H1 (cell line): ENCODE measurements around the gene ACAP2. TPM values are rescaled to one million over a fixed set of nuclear protein-coding genes. Genes with fewer than 3 reads are reported as not detected.

Experiments used
- CTCF ChIA-PET: fragments of 300-600 bp; sonication (Branson Sonifier 250); formaldehyde crosslinking; loops from one replicate; lab custom pipeline; 2021; ENCODE audit not compliant: partially characterized antibody; lab: Charles Lee
- POLR2A ChIA-PET: fragments of 300-600 bp; sonication (Branson Sonifier 250); formaldehyde crosslinking; loops from one replicate; lab custom pipeline; 2021; ENCODE audit warnings: inconsistent platforms; ENCODE audit not compliant: partially characterized antibody; lab: Charles Lee
- DNase-seq, 2 experiments: peaks; one replicate each; pipeline versions ENCODE4 v3.0.0 to v3.0.0-alpha.2; 2010 to 2022; ENCODE audit warnings: low spot score in 2 of 2, low read depth in 1 of 2, mixed read lengths in 1 of 2
- FAIRE-seq: peaks from 2 replicates; lab custom pipeline; 2011; peaks lifted over from hg19 to GRCh38; lab: Jason Lieb, UNC
- H2AFZ ChIP-seq: 2 replicates; pipeline ENCODE4 v1.8.1; 2012; ENCODE audit warnings: low read length, inconsistent platforms
- H2AK5ac ChIP-seq: 2 replicates; pipeline ENCODE4 v1.6.1; 2013; ENCODE audit warnings: low read depth, low read length
- H2BK120ac ChIP-seq: replicated peaks from 2 replicates; pipeline ENCODE3; 2013; ENCODE audit warnings: low read depth, low read length, inconsistent platforms
- H2BK12ac ChIP-seq: 2 replicates; pipeline ENCODE4 v1.6.1; 2013; ENCODE audit warnings: low read depth, low read length
- H2BK15ac ChIP-seq: 2 replicates; pipeline ENCODE4 v1.6.1; 2013; ENCODE audit warnings: low read length
- H2BK20ac ChIP-seq: 2 replicates; pipeline ENCODE4 v1.6.1; 2013; ENCODE audit warnings: low read length
- H2BK5ac ChIP-seq: 2 replicates; pipeline ENCODE4 v1.6.1; 2013; ENCODE audit warnings: low read depth, low read length
- H3K14ac ChIP-seq: 2 replicates; pipeline ENCODE4 v1.6.1; 2013; ENCODE audit warnings: inconsistent platforms; ENCODE audit not compliant: insufficient read length
- H3K18ac ChIP-seq: 2 replicates; pipeline ENCODE4 v1.6.1; 2013; ENCODE audit warnings: low read length; ENCODE audit errors: extremely low read depth
- H3K23ac ChIP-seq: 2 replicates; pipeline ENCODE4 v1.6.1; 2013; ENCODE audit warnings: inconsistent platforms; ENCODE audit not compliant: insufficient read length
- H3K23me2 ChIP-seq: 2 replicates; pipeline ENCODE4 v1.6.1; 2013; ENCODE audit warnings: low read depth, low read length
- H3K27ac ChIP-seq: 2 replicates; pipeline ENCODE4 v1.6.1; 2011; ENCODE audit warnings: low read depth, low read length, inconsistent platforms
- H3K27me3 ChIP-seq, 4 experiments: replicated peaks in 1 of 4; 1 replicate in 1 of 4; 2 replicates in 3 of 4; pipeline versions ENCODE4 v1.6.1 to v1.8.1; 2011 to 2013; ENCODE audit warnings: low read length in 3 of 4, mild to moderate bottlenecking in 3 of 4, inconsistent platforms in 2 of 4, mixed read lengths in 2 of 4, moderate library complexity in 1 of 4; ENCODE audit not compliant: control insufficient read depth in 3 of 4, insufficient read depth in 3 of 4; ENCODE audit errors: extremely low read depth in 1 of 4
- H3K36me3 ChIP-seq, 4 experiments: 2 replicates each; pipeline versions ENCODE4 v1.6.1 to v1.8.1; 2011 to 2013; ENCODE audit warnings: mild to moderate bottlenecking in 4 of 4, low read length in 3 of 4, moderate library complexity in 2 of 4, control low read depth in 1 of 4, inconsistent platforms in 1 of 4; ENCODE audit not compliant: insufficient read depth in 4 of 4, control insufficient read depth in 2 of 4
- H3K4ac ChIP-seq: replicated peaks from 2 replicates; pipeline ENCODE3; 2013; ENCODE audit warnings: low read length, low read depth, mixed read lengths, inconsistent platforms; ENCODE audit not compliant: insufficient read length
- H3K4me1 ChIP-seq, 4 experiments: replicated peaks in 1 of 4; 1 replicate in 1 of 4; 2 replicates in 3 of 4; pipeline versions ENCODE4 v1.6.1 to v1.8.1; 2011 to 2013; ENCODE audit warnings: low read length in 3 of 4, inconsistent platforms in 2 of 4, mixed read lengths in 1 of 4; ENCODE audit not compliant: insufficient read depth in 4 of 4, control insufficient read depth in 3 of 4
- H3K4me2 ChIP-seq, 2 experiments: 2 replicates each; pipeline versions ENCODE4 v1.6.1 to v1.8.1; 2011 to 2013; ENCODE audit warnings: low read depth in 2 of 2, low read length in 2 of 2, control low read depth in 1 of 2, inconsistent platforms in 1 of 2, mild to moderate bottlenecking in 1 of 2; ENCODE audit not compliant: insufficient read depth in 1 of 2
- H3K4me3 ChIP-seq, 4 experiments: fragments of 200-600, 300-600 bp in 1 of 4; sonication (generic), shearing (Covaris generic), sonication (Bioruptor Twin) in 1 of 4; 2 replicates each; pipeline versions ENCODE4 v1.5.1 to v1.8.1; 2011 to 2016; ENCODE audit warnings: low read length in 4 of 4, low read depth in 3 of 4, control low read depth in 2 of 4, inconsistent platforms in 2 of 4, mild to moderate bottlenecking in 2 of 4, mixed read lengths in 1 of 4, moderate library complexity in 1 of 4; ENCODE audit not compliant: insufficient read depth in 2 of 4; ENCODE audit errors: extremely low read depth in 1 of 4
- H3K56ac ChIP-seq: replicated peaks from 2 replicates; pipeline ENCODE3; 2013; ENCODE audit warnings: low read depth, mild to moderate bottlenecking, mixed read lengths, low read length, inconsistent platforms; ENCODE audit not compliant: insufficient read length
- H3K79me1 ChIP-seq: 2 replicates; pipeline ENCODE4 v1.6.1; 2013; ENCODE audit warnings: low read depth, low read length, control low read depth
- H3K79me2 ChIP-seq, 2 experiments: 2 replicates each; pipeline versions ENCODE4 v1.6.1 to v1.8.1; 2012 to 2013; ENCODE audit warnings: low read length in 2 of 2, mild to moderate bottlenecking in 2 of 2, inconsistent platforms in 1 of 2; ENCODE audit not compliant: insufficient read depth in 2 of 2, control insufficient read depth in 1 of 2
- H3K9ac ChIP-seq, 4 experiments: replicated peaks in 1 of 4; 1 replicate in 1 of 4; 2 replicates in 3 of 4; pipeline versions ENCODE4 v1.6.1 to v1.8.1; 2011 to 2013; ENCODE audit warnings: low read depth in 3 of 4, low read length in 3 of 4, control low read depth in 2 of 4, mild to moderate bottlenecking in 2 of 4, moderate library complexity in 2 of 4, inconsistent platforms in 1 of 4; ENCODE audit errors: extremely low read depth in 1 of 4
- H3K9me3 ChIP-seq, 2 experiments: 2 replicates each; pipeline versions ENCODE4 v1.6.1 to v1.8.1; 2012 to 2013; ENCODE audit warnings: mild to moderate bottlenecking in 2 of 2, moderate library complexity in 2 of 2, control low read depth in 1 of 2, inconsistent platforms in 1 of 2, low read depth in 1 of 2, low read length in 1 of 2, mixed read lengths in 1 of 2; ENCODE audit not compliant: insufficient read depth in 2 of 2
- H4K20me1 ChIP-seq, 2 experiments: replicated peaks in 1 of 2; 2 replicates each; pipeline versions ENCODE3 to v1.8.1; 2011 to 2013; ENCODE audit warnings: inconsistent platforms in 2 of 2, low read length in 2 of 2, mild to moderate bottlenecking in 1 of 2; ENCODE audit not compliant: insufficient read depth in 2 of 2, control insufficient read depth in 1 of 2
- H4K5ac ChIP-seq: 2 replicates; pipeline ENCODE4 v1.6.1; 2013; ENCODE audit warnings: low read length, low read depth, mixed read lengths, inconsistent platforms; ENCODE audit not compliant: insufficient read length
- H4K8ac ChIP-seq: 2 replicates; pipeline ENCODE4 v1.8.0; 2013; ENCODE audit warnings: mild to moderate bottlenecking, moderate library complexity, low read length, inconsistent platforms; ENCODE audit not compliant: insufficient read depth; ENCODE audit errors: extremely low read depth
- H4K91ac ChIP-seq: replicated peaks from 2 replicates; pipeline ENCODE3; 2013; ENCODE audit warnings: low read length, mixed read lengths, inconsistent platforms; ENCODE audit not compliant: insufficient read length
- BCL11A ChIP-seq, 2 experiments: IDR thresholded peaks; one replicate each; pipeline ENCODE4 v1.6.1; 2011; ENCODE audit warnings: low read depth in 2 of 2, low read length in 2 of 2, mild to moderate bottlenecking in 2 of 2
- CREB1 ChIP-seq: IDR thresholded peaks from 2 replicates; pipeline ENCODE4 v1.6.1; 2012; ENCODE audit warnings: inconsistent platforms
- FOSL1 ChIP-seq: IDR thresholded peaks from 2 replicates; pipeline ENCODE4 v1.6.1; 2011; ENCODE audit warnings: mild to moderate bottlenecking, low read depth, low read length, moderate library complexity; ENCODE audit not compliant: insufficient read depth
- HDAC6 ChIP-seq: IDR thresholded peaks from one replicate; pipeline ENCODE4 v1.7.1; 2012; ENCODE audit warnings: low read depth, mild to moderate bottlenecking, inconsistent platforms, low read length, moderate library complexity
- JUN ChIP-seq: IDR thresholded peaks from 2 replicates; pipeline ENCODE4 v1.6.1; 2011; ENCODE audit warnings: low read depth, mild to moderate bottlenecking, improper control_type of control experiment, low read length
- KDM4A ChIP-seq: IDR thresholded peaks from one replicate; pipeline ENCODE4 v1.7.1; 2012; ENCODE audit warnings: low read depth, mild to moderate bottlenecking, moderate library complexity, low read length, inconsistent platforms; ENCODE audit not compliant: severe bottlenecking
- TBP ChIP-seq: IDR thresholded peaks from 2 replicates; pipeline ENCODE4 v1.6.1; 2011; ENCODE audit warnings: low read depth, low read length, improper control_type of control experiment
- WGBS, 2 experiments: shearing (Covaris generic) in 1 of 2; methylation state at CpG; one replicate each; pipeline versions ENCODE4 v1.1.6 to v1.1.7; 2013 to 2015; ENCODE audit warnings: low lambda C conversion rate in 2 of 2, mixed read lengths in 2 of 2, inconsistent platforms in 1 of 2, low coverage in 1 of 2, missing lambda C conversion rate in 1 of 2; ENCODE audit not compliant: insufficient replicate concordance in 2 of 2, insufficient coverage in 1 of 2, insufficient read length in 1 of 2; ENCODE audit errors: extremely low coverage in 1 of 2, missing lambda C conversion rate in 1 of 2; 5-methylcytosine and 5-hydroxymethylcytosine counted together
- polyA plus RNA-seq, 7 experiments: library from polyadenylated mRNA; depleted of rRNA in 3 of 7; stranded (reverse) in 5 of 7; unstranded in 2 of 7; fragments of >200 nt in 5 of 7; fragments of 200-250 nt in 2 of 7; gene quantifications; 1 replicate in 5 of 7; 2 replicates in 1 of 7; 4 replicates in 1 of 7; pipeline versions ENCODE4 v1.2.1 to v1.2.3, GENCODE V29; 2011 to 2013; ENCODE audit warnings: missing spikeins in 2 of 7, mixed read lengths in 2 of 7
- total RNA-seq: library from RNA; stranded (reverse); fragmentation: NEBNext Ultra II Directional; extraction: Animal tissue kit (Norgen Biotek cat#: 25700); gene quantifications from 2 replicates; pipeline ENCODE4 v1.2.1, GENCODE V29; 2021

ACAP2 gene
- total and polyA plus RNA-seq, 2 of the 8 experiments (the other 6 are each of a cell fraction or from before 2014, with no cell fraction given): 7.7 to 37.3 TPM

DNA sequence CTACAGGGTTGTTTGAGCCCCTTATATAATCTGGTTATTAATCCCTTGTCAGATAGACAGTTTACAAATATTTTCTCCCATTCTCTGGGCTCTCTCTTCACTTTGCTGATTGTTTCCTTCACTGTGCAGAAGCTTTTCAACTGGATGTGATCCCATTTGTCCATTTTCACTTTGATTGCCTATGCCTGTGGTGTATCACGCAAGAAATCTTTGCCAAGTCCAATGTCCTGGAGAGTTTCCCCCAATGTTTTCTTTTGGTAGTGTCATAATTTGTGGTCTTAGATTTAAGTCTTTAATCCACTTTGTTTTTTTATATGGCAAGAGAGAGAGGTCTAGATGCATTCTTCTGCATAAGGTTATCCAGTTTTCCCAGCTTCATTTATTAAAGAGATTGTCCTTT lies 212.6 kb downstream of the ACAP2 start:
- Histone ChIP-seq H3K9me3 (no peaks in the 10 kb centered on the region), H3K23me2 (no peaks in the 10 kb centered on the region), H3K14ac (no peak overlapping the region), H3K9ac (no peak overlapping the region), H2AFZ (no peak overlapping the region), H4K8ac (no peak overlapping the region), H3K79me1 (no peaks in the 10 kb centered on the region), H3K18ac (no peak overlapping the region), H3K27me3 (no peaks in the 10 kb centered on the region), H2BK5ac (no peak overlapping the region), H3K4me3 (no peak overlapping the region), H3K23ac (no peak overlapping the region), H3K4me1 (no peaks in the 10 kb centered on the region), H3K36me3 (peaks cover 0 to 4% (median 2%) of the 10 kb centered on the region in 4 experiments; a peak in 2 of 8 replicates), H2BK12ac (no peak overlapping the region), H2AK5ac (no peak overlapping the region), H2BK15ac (no peak overlapping the region), H3K79me2 (no peaks in the 10 kb centered on the region), H4K20me1 (no peaks in the 10 kb centered on the region), H2BK20ac (no peak overlapping the region), H3K4me2 (no peak overlapping the region), H3K56ac (no peak overlapping the region), H2BK120ac (no peak overlapping the region), H4K91ac (no peak overlapping the region), H3K4ac (no peak overlapping the region), H3K27ac (no peak overlapping the region), H4K5ac (no peak overlapping the region)
- CTCF ChIA-PET: interaction anchor here (1.0 to 1.1 kb wide), 2 partner anchors 26 to 108 kb away, joined by 3 read pairs; no protein-coding TSS in a partner anchor
- TF ChIP-seq BCL11A (IDR thresholded peaks at IDR 0.05; ENCODE audit: low read depth in 2 of 2, low read length in 2 of 2): no peak
- TF ChIP-seq HDAC6: no peak
- no peak for TF ChIP-seq TBP
- no peak for TF ChIP-seq CREB1
- TF ChIP-seq KDM4A: no peak
- no peak for TF ChIP-seq JUN
- TF ChIP-seq FOSL1: no peak
- FAIRE-seq (no peak), DNase-seq (no peak)
- WGBS, 2 experiments: 100% methylated on average over 1 of the region's 1 CpG; no CpG with 5 or more reads in 1 of the 2 experiments
- POLR2A ChIA-PET: no interaction called here
